Large intestine (tissue), 3 donors: ENCODE data around the gene NLRP9. TPM values are rescaled to one million over a fixed set of nuclear protein-coding genes. Genes with fewer than 3 reads are reported as not detected.

Experiments used
- DNase-seq, 2 donors: peaks; one replicate each; pipeline versions ENCODE4 v3.0.0 to v3.0.0-alpha.2; 2013
- H3K27ac ChIP-seq: one replicate; pipeline ENCODE4 v1.5.1; 2013; ENCODE audit warnings: low read length
- H3K27me3 ChIP-seq: 2 replicates; pipeline ENCODE4 v1.6.1; 2013; ENCODE audit warnings: low read length; ENCODE audit not compliant: control insufficient read depth, insufficient read depth
- H3K36me3 ChIP-seq: 2 replicates; pipeline ENCODE4 v1.6.1; 2013; ENCODE audit warnings: low read length; ENCODE audit not compliant: control insufficient read depth, insufficient read depth
- H3K4me1 ChIP-seq: one replicate; pipeline ENCODE4 v1.6.1; 2013; ENCODE audit warnings: low read length; ENCODE audit not compliant: control insufficient read depth, insufficient read depth
- H3K4me3 ChIP-seq: one replicate; pipeline ENCODE4 v1.5.1; 2013; ENCODE audit warnings: low read length
- H3K9me3 ChIP-seq: one replicate; pipeline ENCODE4 v1.6.1; 2013; ENCODE audit warnings: mild to moderate bottlenecking, low read depth, low read length, moderate library complexity; ENCODE audit not compliant: control insufficient read depth
- WGBS: methylation state at CpG from one replicate; pipeline ENCODE4 v1.1.5; 2013; ENCODE audit warnings: low lambda C conversion rate; ENCODE audit not compliant: insufficient coverage; 5-methylcytosine and 5-hydroxymethylcytosine counted together
- polyA plus RNA-seq: library from polyadenylated mRNA; unstranded; fragments of 120-200 nt; gene quantifications from one replicate; pipeline ENCODE4 v1.2.1, GENCODE V29; 2013

NLRP9 gene
- polyA plus RNA-seq, 1 donor: not detected

DNA sequence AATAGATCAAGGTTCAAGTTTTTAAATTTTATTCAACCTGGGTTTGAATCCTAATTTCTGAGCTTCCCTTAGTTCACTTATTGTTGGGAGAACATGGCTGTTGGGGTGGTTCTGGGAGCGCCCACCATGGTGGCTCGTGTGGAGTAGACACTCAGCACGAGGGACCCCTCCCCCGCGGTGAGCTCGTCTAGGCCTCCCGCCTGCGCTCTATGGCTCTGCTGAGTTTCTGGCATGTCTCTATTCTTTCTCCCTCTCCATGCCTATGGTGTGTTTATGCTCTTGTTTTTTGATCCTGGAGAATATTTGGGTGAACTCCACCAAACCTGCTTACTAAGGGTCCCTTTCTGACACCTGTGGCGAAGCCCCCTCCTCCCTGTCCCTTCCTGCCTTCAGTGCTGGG is 64.7 kb downstream of the NLRP9 start:
- 83% methylated on average over 1 of the region's 9 CpGs for WGBS
- Histone ChIP-seq H3K36me3 (peaks cover 53% of the 10 kb centered on the region), H3K4me3 (no peak overlapping the region), H3K27me3 (no peaks in the 10 kb centered on the region), H3K4me1 (peaks cover 26% of the 10 kb centered on the region), H3K27ac (no peak overlapping the region), H3K9me3 (no peaks in the 10 kb centered on the region)
- DNase-seq: no peak

DNA sequence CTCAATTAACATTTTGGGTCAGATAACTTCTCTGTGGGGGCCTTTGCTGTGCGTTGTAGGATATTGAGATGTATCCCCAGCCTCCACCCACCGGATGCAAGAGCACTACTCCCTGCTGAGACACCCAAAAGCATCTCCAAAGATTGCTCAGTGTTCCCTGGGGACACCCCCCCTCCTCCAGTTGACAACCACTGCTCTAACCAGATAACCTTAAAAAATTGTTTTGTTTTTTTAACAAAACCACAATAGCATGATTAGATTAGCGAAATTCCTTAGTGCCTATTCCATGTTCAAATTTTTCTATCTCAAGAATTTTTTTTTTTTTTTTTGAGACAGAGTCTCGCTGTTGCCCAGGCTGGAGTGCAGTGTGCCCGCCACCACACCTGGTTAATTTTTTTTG is 65.8 kb downstream of the NLRP9 start:
- H3K27ac ChIP-seq: no peak overlapping the region
- no peak for DNase-seq
- H3K4me3 ChIP-seq: no peak overlapping the region
- H3K36me3 ChIP-seq: peaks cover 53% of the 10 kb centered on the region
- no peaks in the 10 kb centered on the region for H3K9me3 ChIP-seq
- peaks cover 23% of the 10 kb centered on the region for H3K4me1 ChIP-seq
- H3K27me3 ChIP-seq: no peaks in the 10 kb centered on the region
- 100% methylated on average over 1 of the region's 5 CpGs for WGBS

DNA sequence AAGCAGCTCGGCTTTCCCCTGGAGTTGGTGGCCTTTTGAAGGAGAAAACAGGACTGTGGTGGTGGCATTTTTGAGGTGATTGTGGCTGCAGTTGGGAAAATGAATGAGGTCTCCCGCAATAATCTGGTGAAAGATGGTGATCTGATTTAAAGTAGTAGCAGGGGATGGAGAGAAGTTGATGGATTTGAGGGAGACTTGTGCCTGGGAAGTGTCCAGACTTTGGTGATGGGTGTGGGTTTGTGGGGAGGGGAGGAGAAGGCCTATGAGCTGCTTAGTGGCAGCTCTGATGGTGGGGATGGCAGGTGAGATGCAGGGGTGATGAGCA is 67.2 kb downstream of the NLRP9 start:
- no CpG with 5 or more reads among the region's 2 CpGs for WGBS
- Histone ChIP-seq H3K27me3 (no peaks in the 10 kb centered on the region), H3K4me3 (no peak overlapping the region), H3K4me1 (peaks cover 19% of the 10 kb centered on the region), H3K9me3 (no peaks in the 10 kb centered on the region), H3K27ac (no peak overlapping the region), H3K36me3 (peaks cover 65% of the 10 kb centered on the region)
- no peak for DNase-seq

DNA sequence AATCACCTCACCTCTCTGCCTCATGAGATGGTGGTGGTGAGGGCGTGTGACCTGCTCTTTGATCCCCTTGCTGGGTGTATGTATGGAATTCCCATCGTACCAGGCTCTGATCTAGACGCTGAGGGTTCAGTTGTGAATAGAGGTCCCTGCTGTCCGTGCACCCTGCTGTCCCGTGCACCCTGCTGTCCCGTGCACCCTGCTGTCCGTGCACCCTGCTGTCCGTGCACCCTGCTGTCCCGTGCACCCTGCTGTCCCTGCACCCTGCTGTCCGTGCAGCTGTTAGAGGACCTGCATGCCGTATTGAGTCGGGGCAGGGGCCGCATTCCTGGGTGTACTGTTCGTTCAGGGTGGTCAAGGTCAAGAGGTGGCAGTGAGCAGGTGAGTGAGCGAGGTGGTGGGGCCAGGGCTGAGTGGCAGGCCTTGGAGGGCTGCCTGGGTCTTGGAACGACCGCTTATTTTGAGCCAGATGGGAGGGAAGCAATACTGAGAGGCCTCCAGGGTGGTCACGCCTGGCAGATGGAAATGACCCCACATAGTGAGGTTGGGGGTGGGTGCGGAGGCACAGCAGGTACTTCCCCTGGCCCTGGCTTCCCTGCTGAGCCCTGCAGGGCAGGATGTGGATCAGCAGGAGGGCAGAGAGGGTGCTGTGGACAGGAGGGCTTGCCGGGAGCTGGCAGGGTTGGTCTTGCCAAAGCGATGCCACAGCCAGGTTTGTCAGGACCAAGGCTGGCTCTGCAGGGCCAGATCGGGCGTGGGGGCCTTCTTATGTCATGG is 67.7 kb downstream of the NLRP9 start:
- WGBS: no CpG with 5 or more reads among the region's 23 CpGs
- H3K9me3 ChIP-seq: no peaks in the 10 kb centered on the region
- no peak overlapping the region for H3K4me3 ChIP-seq
- DNase-seq: peak in 1 of 2 donors; percentile 42
- no peak overlapping the region for H3K27ac ChIP-seq
- H3K36me3 ChIP-seq: peaks cover 69% of the 10 kb centered on the region
- H3K4me1 ChIP-seq: peaks cover 19% of the 10 kb centered on the region
- no peaks in the 10 kb centered on the region for H3K27me3 ChIP-seq

DNA sequence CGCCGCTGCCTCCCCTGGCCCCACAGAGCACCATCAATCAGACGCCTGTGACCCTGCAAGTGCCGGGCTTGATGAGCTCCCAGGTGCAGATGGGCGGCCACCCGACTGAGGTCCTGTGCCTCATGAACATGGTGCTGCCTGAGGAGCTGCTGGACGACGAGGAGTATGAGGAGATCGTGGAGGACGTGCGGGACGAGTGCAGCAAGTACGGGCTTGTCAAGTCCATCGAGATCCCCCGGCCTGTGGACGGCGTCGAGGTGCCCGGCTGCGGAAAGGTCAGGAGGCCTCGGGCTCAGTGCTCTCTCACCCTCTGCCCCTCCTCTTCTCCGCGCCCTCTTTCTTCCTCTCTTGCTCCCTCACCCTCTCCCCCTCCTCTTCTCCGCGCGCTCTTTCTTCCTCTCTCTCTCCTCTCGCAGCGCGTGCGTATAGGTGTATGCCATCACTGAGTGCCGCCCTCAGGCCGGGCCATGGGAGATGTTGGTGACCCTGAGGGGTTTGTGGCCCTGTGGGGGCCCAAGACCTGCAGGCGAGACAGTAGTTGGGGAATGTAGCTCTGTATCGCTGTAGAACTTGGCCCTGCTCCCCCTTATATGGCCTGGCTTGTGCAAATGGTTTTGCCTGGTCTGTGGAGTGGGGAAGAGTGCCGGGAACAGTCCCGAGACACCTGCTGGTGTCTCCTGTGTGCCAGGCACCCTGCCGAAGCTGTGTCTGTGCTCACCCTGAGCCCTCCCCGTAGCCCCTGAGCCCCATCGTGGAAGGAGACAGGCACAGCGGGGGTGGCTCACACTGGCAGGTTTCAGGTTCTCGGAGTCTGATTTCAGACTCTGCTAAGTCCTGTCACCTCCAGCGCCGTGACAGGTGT is 68.6 kb downstream of the NLRP9 start:
- Histone ChIP-seq H3K36me3 (peaks cover 72% of the 10 kb centered on the region), H3K27me3 (no peaks in the 10 kb centered on the region), H3K4me1 (peaks cover 19% of the 10 kb centered on the region), H3K4me3 (no peak overlapping the region), H3K27ac (no peak overlapping the region), H3K9me3 (no peaks in the 10 kb centered on the region)
- DNase-seq: no peak
- WGBS: 97% methylated on average over 6 of the region's 43 CpGs

DNA sequence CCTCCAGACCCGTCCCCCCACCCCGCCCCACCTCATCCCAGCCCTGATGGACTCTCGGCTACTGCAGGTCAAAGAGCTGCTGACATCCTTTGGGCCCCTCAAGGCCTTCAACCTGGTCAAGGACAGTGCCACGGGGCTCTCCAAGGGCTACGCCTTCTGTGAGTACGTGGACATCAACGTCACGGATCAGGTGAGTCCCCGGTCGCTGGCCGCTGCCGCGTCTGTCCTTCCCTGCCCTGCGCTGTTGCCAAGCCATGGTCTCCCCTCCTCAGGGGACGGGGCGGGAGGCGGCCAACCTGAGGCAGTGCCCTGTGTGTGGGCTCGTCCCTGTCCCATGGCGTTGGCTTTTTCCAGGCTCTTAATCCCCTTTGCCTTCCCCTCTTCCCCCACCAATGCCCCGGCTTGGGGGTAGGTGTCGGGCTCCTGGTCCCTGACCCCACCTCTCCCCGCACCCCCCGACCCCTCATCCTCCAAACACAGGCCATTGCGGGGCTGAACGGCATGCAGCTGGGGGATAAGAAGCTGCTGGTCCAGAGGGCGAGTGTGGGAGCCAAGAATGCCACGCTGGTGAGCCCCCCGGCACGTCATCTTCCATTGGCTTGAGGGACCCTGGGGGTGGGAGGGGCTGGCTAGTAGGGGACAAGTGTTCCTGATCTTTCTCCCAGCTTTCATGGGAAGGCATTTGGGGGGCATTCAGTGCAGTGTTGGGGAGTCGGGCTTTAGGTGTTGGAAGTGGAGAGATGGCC is 69.4 kb downstream of the NLRP9 start:
- Histone ChIP-seq H3K27ac (peak overlapping the region; percentile 46), H3K4me1 (peaks cover 19% of the 10 kb centered on the region), H3K36me3 (peaks cover 77% of the 10 kb centered on the region), H3K9me3 (no peaks in the 10 kb centered on the region), H3K27me3 (no peaks in the 10 kb centered on the region), H3K4me3 (no peak overlapping the region)
- DNase-seq: no peak
- WGBS: no CpG with 5 or more reads among the region's 30 CpGs

DNA sequence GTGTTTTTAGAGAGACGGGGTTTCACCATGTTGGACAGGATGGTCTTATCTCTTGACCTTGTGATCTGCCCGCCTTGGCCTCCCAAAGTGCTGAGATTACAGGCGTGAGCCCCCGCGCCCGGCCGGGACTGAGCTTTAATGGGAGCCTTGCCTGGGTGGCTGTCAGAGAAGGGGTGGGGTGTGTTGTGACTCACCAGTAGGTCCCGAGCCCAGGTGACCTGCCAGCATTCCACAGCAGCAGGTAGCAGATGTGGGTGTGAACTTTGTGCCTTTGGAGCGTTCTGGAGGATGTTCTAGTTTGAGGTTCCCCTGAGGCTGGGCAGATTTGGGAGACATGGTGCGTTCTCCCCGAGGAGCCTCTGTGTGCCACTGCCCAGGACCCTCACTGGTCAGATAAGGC is 70.2 kb downstream of the NLRP9 start:
- H3K4me1 ChIP-seq: peaks cover 19% of the 10 kb centered on the region
- DNase-seq: peak; percentile 81 to 83
- H3K4me3 ChIP-seq: no peak overlapping the region
- H3K36me3 ChIP-seq: peaks cover 80% of the 10 kb centered on the region
- WGBS: no CpG with 5 or more reads among the region's 11 CpGs
- H3K9me3 ChIP-seq: no peaks in the 10 kb centered on the region
- no peaks in the 10 kb centered on the region for H3K27me3 ChIP-seq
- peak overlapping the region; percentile 46 for H3K27ac ChIP-seq

DNA sequence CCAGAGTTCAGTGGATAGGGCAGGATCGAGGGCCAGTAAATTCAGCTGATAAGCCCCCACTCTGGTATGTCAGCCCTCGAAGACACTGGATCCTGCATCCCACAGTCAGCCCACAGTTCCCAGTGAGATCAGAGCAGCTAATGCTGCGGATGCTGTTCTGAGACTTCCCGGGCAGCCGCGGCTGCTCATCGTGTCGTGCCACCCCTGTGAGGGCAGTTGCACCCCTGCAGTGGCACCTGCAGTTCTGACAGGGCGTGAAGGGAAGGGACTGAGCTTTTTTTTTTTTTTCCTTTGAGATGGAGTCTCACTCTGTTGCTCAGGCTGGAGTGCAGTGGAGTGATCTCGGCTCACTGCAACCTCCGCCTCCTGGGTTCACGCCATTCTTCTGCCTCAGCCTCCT is 70.7 kb downstream of the NLRP9 start:
- Histone ChIP-seq H3K36me3 (peaks cover 84% of the 10 kb centered on the region), H3K9me3 (no peaks in the 10 kb centered on the region), H3K27me3 (no peaks in the 10 kb centered on the region), H3K4me3 (no peak overlapping the region), H3K27ac (peak overlapping the region; percentile 46), H3K4me1 (peaks cover 19% of the 10 kb centered on the region)
- DNase-seq: no peak
- WGBS: no CpG with 5 or more reads among the region's 12 CpGs

DNA sequence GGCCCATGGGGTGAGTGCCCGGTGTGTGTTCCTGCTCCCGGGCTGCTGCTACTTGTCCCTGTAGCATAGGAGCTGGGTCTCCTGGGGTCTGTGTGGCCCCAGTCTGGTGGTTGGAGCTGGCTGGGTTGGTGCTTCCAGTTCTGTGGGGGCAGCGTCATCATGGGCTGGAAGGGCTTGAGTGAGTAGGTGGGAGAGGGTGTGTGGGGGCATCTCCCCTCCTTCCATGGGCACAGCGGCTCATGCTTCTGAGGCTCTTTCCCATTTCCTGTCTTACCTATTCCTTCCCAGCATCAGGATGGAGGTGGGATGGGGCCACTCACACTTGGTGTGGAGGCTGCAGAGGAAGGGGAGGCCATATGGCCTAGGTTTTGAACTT is 71.2 kb downstream of the NLRP9 start:
- WGBS: no CpG with 5 or more reads among the region's 4 CpGs

DNA sequence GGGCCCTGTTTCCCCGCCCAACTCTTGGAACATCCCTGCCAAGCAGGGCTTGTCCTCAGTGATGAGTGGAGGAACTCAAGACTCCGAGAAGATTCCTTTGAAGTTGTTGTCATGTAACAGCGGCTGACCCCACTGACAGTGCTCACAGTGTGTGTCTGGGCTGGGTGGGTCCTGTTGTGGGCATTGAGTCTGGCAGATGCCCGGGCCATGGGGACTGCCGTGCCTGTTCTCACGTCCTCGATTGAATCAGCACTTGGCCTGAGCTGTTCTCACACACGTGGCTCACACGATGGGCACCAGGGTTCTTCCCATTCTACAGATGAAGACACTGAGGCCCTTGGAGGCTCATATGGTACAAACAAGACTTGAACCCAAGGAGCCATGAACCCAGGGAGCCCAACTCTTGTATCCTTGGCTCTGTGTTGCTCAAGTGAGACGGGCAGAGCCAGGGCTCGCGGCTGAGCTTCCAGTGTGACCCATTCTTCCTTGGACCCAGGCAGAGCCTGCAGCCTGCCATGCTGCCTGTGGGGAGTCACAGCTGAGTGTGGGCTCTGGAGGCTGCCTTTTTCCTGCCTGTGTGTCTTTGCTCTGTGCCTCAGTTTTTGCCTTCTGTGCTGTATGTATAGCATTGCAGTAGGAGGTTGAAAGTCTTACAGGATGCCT is 71.7 kb downstream of the NLRP9 start:
- no peaks in the 10 kb centered on the region for H3K9me3 ChIP-seq
- peaks cover 87% of the 10 kb centered on the region for H3K36me3 ChIP-seq
- no peak overlapping the region for H3K4me3 ChIP-seq
- no peak for DNase-seq
- WGBS: no CpG with 5 or more reads among the region's 12 CpGs
- H3K27me3 ChIP-seq: no peaks in the 10 kb centered on the region
- H3K4me1 ChIP-seq: peaks cover 19% of the 10 kb centered on the region
- H3K27ac ChIP-seq: no peak overlapping the region

More for the DNA sequence above, 71.2 kb downstream of the NLRP9 start:
- H3K4me3 ChIP-seq: no peak overlapping the region
- H3K27ac ChIP-seq: peak overlapping the region; percentile 46
- H3K27me3 ChIP-seq: no peaks in the 10 kb centered on the region
- H3K36me3 ChIP-seq: peaks cover 84% of the 10 kb centered on the region
- no peak for DNase-seq
- no peaks in the 10 kb centered on the region for H3K9me3 ChIP-seq
- H3K4me1 ChIP-seq: peaks cover 19% of the 10 kb centered on the region
